22Rv1 (cell line): ENCODE data around the gene ADCY7.

Source experiments
- H3K27ac ChIP-seq: fragments of 450-650 bp; 2 replicates; pipeline ENCODE4 v1.5.1; 2017
- CTCF ChIP-seq: fragments of 450-650 bp; IDR thresholded peaks from 2 replicates; pipeline ENCODE4 v1.5.1; 2017; ENCODE audit warnings: mild to moderate bottlenecking
- ZFX ChIP-seq: fragments of 450-650 bp; IDR thresholded peaks from 2 replicates; pipeline ENCODE4 v1.6.1; 2017; ENCODE audit warnings: antibody characterized with exemption, borderline replicate concordance

The ADCY7 gene

GRCh38 chr16:50306287-50306686, 39.9 kb downstream of the ADCY7 start:
- TF ChIP-seq CTCF (no peak), ZFX (no peak)
- H3K27ac ChIP-seq: no peak overlapping the region

- TF ChIP-seq CTCF: no peak
- no peak for TF ChIP-seq ZFX
- no peak overlapping the region for H3K27ac ChIP-seq
Observed at GRCh38 chr16:50308237-50308965, 42.0 kb downstream of the ADCY7 start.

GRCh38 chr16:50309156-50309526, 42.8 kb downstream of the ADCY7 start:
- TF ChIP-seq ZFX: no peak
- no peak overlapping the region for H3K27ac ChIP-seq

- H3K27ac ChIP-seq: no peak overlapping the region
- TF ChIP-seq CTCF (no peak), ZFX (no peak)
Observed at GRCh38 chr16:50309527-50310307, 43.4 kb downstream of the ADCY7 start.

GRCh38 chr16:50310308-50311133, 44.2 kb downstream of the ADCY7 start:
- no peak for TF ChIP-seq ZFX
- TF ChIP-seq CTCF: no peak
- no peak overlapping the region for H3K27ac ChIP-seq

GRCh38 chr16:50311134-50311528, 44.8 kb downstream of the ADCY7 start:
- no peak overlapping the region for H3K27ac ChIP-seq
- TF ChIP-seq CTCF: no peak
- TF ChIP-seq ZFX: no peak

- no peak for TF ChIP-seq ZFX
- TF ChIP-seq CTCF: no peak
- H3K27ac ChIP-seq: no peak overlapping the region
Observed at GRCh38 chr16:50311891-50312501, 45.6 kb downstream of the ADCY7 start.
